Subcutaneous adipose tissue (tissue), 4 donors: ENCODE data around the gene FOXL1. TPM values are rescaled to one million over a fixed set of nuclear protein-coding genes. Genes with fewer than 3 reads are reported as not detected.

ENCODE experiments used
- CTCF ChIP-seq: fragments of 450-650 bp; IDR thresholded peaks from one replicate; pipeline ENCODE4 v1.5.1; 2016; ENCODE audit warnings: low read depth, mild to moderate bottlenecking, control low read depth, antibody characterized with exemption, moderate library complexity
- total RNA-seq, 4 donors: library from RNA; depleted of rRNA; stranded (reverse); fragments of >200 nt; gene quantifications; one replicate each; pipeline ENCODE4 v1.1.0, GENCODE V29; 2016

FOXL1 gene
- total RNA-seq, 4 donors from 2014 or later: not detected

GRCh38 chr16:86575754-86576557 is 2.4 kb upstream of the FOXL1 start:
- no peak for TF ChIP-seq CTCF

GRCh38 chr16:86576591-86577313 is 1.6 kb upstream of the FOXL1 start:
- no peak for TF ChIP-seq CTCF

- no peak for TF ChIP-seq CTCF
Observed at GRCh38 chr16:86577314-86577971, 906 bp upstream of the FOXL1 start.

GRCh38 chr16:86578611-86579267 is 390 bp downstream of the FOXL1 start:
- TF ChIP-seq CTCF: no peak

GRCh38 chr16:86579268-86580062 is 1.1 kb downstream of the FOXL1 start:
- TF ChIP-seq CTCF: no peak

GRCh38 chr16:86580063-86580790 is 1.9 kb downstream of the FOXL1 start:
- no peak for TF ChIP-seq CTCF
